Endothelial cell of umbilical vein (primary cell): ENCODE measurements around the gene ANKS1A. TPM values are rescaled to one million over a fixed set of nuclear protein-coding genes. Genes with fewer than 3 reads are reported as not detected.

ENCODE experiments used
- BruUV-seq: library from RNA; stranded (reverse); fragments of 400-500 nt; replicated peaks from 2 replicates; lab custom pipeline; 2021; lab: Mats Ljungman, UMichigan
- CTCF ChIA-PET: fragments of 300-600, 350-600 bp; sonication (Branson Sonifier 250); formaldehyde crosslinking; loops from one replicate; lab custom pipeline; 2021; ENCODE audit warnings: antibody characterized with exemption, inconsistent platforms; lab: Charles Lee
- POLR2A ChIA-PET: fragments of 300-600, 350-600 bp; sonication (Branson Sonifier 250); formaldehyde crosslinking; loops from one replicate; lab custom pipeline; 2021; ENCODE audit warnings: antibody characterized with exemption, inconsistent platforms; lab: Charles Lee
- DNase-seq: peaks from one replicate; pipeline ENCODE4 v3.0.0-alpha.2; 2011; ENCODE audit warnings: low read depth, low spot score
- FAIRE-seq: peaks from 2 replicates; lab custom pipeline; 2011; peaks lifted over from hg19 to GRCh38; lab: Jason Lieb, UNC
- H2AFZ ChIP-seq: 2 replicates; pipeline ENCODE4 v1.6.0; 2012; ENCODE audit warnings: low read depth, low read length, control low read depth, inconsistent platforms
- H3K27ac ChIP-seq: 2 replicates; pipeline ENCODE4 v1.5.1; 2011; ENCODE audit warnings: low read depth, mild to moderate bottlenecking, control low read depth, low read length, moderate library complexity; ENCODE audit not compliant: insufficient read depth
- H3K27me3 ChIP-seq, 2 experiments: 2 replicates each; pipeline versions ENCODE4 v1.6.0 to v1.6.1; 2011; ENCODE audit warnings: low read length in 2 of 2, mixed read lengths in 1 of 2; ENCODE audit not compliant: control insufficient read depth in 2 of 2, insufficient read depth in 2 of 2
- H3K36me3 ChIP-seq, 2 experiments: 2 replicates in 1 of 2; 3 replicates in 1 of 2; pipeline ENCODE4 v1.5.1; 2011; ENCODE audit warnings: low read length in 2 of 2, mild to moderate bottlenecking in 1 of 2, moderate library complexity in 1 of 2; ENCODE audit not compliant: control insufficient read depth in 2 of 2, insufficient read depth in 2 of 2; ENCODE audit errors: extremely low read depth in 1 of 2
- H3K4me1 ChIP-seq: 3 replicates; pipeline ENCODE4 v1.5.1; 2011; ENCODE audit warnings: mild to moderate bottlenecking, low read length; ENCODE audit not compliant: control insufficient read depth, insufficient read depth; ENCODE audit errors: extremely low read depth
- H3K4me2 ChIP-seq: 2 replicates; pipeline ENCODE4 v1.6.1; 2011; ENCODE audit warnings: low read length, control low read depth, mixed read lengths; ENCODE audit not compliant: insufficient read depth
- H3K4me3 ChIP-seq, 3 experiments: fragments of 200-600 bp in 1 of 3; sonication (generic), shearing (Covaris generic) in 1 of 3; replicated peaks in 1 of 3; 2 replicates each; pipeline ENCODE4 v1.5.1; 2011 to 2016; ENCODE audit warnings: control low read depth in 3 of 3, low read length in 3 of 3, mild to moderate bottlenecking in 2 of 3, inconsistent platforms in 1 of 3, low read depth in 1 of 3, moderate library complexity in 1 of 3; ENCODE audit not compliant: insufficient read depth in 1 of 3
- H3K79me2 ChIP-seq: 2 replicates; pipeline ENCODE4 v1.6.0; 2012; ENCODE audit warnings: low read length, inconsistent platforms; ENCODE audit not compliant: control insufficient read depth, insufficient read depth
- H3K9ac ChIP-seq: replicated peaks from 2 replicates; pipeline ENCODE3; 2011; ENCODE audit warnings: low read length, control low read depth; ENCODE audit not compliant: insufficient read depth; ENCODE audit errors: extremely low read depth
- H3K9me1 ChIP-seq: replicated peaks from 3 replicates; pipeline ENCODE4 v1.6.0; 2011; ENCODE audit warnings: mild to moderate bottlenecking, low read length; ENCODE audit not compliant: control insufficient read depth, insufficient read depth; ENCODE audit errors: extremely low read depth
- H3K9me3 ChIP-seq: replicated peaks from 2 replicates; pipeline ENCODE4 v1.5.1; 2012; ENCODE audit warnings: low read length, inconsistent platforms; ENCODE audit not compliant: control insufficient read depth, insufficient read depth
- H4K20me1 ChIP-seq: replicated peaks from 2 replicates; pipeline ENCODE3; 2011; ENCODE audit warnings: mild to moderate bottlenecking, low read length; ENCODE audit not compliant: control insufficient read depth, insufficient read depth; ENCODE audit errors: extremely low read depth
- CTCF ChIP-seq, 2 donors: IDR thresholded peaks; 1 replicate in 1 of 2; 2 replicates in 1 of 2; pipeline ENCODE4 v1.5.1; 2011; ENCODE audit warnings: low read length in 2 of 2, mild to moderate bottlenecking in 2 of 2, moderate library complexity in 2 of 2, control low read depth in 1 of 2, inconsistent platforms in 1 of 2, low read depth in 1 of 2; ENCODE audit not compliant: insufficient read depth in 1 of 2; ENCODE audit errors: extremely low read depth in 1 of 2
- EZH2 ChIP-seq: IDR thresholded peaks from 2 replicates; pipeline ENCODE4 v1.6.1; 2012; ENCODE audit warnings: borderline replicate concordance, low read depth, mild to moderate bottlenecking, moderate library complexity, low read length, inconsistent platforms; ENCODE audit not compliant: severe bottlenecking
- FOS ChIP-seq: IDR thresholded peaks from 2 replicates; pipeline ENCODE4 v1.6.1; 2011; ENCODE audit warnings: mild to moderate bottlenecking, low read length, moderate library complexity, borderline replicate concordance; ENCODE audit not compliant: insufficient read depth
- GATA2 ChIP-seq: IDR thresholded peaks from 2 replicates; pipeline ENCODE4 v1.7.0; 2011; ENCODE audit warnings: low read depth, mild to moderate bottlenecking, moderate library complexity, mixed read lengths, low read length; ENCODE audit not compliant: insufficient read length, insufficient read depth
- JUN ChIP-seq: IDR thresholded peaks from 2 replicates; pipeline ENCODE4 v1.6.1; 2011; ENCODE audit warnings: borderline replicate concordance, low read depth; ENCODE audit not compliant: insufficient read length, insufficient read depth
- MYC ChIP-seq: IDR thresholded peaks from one replicate; pipeline ENCODE4 v1.6.1; 2011; ENCODE audit warnings: mild to moderate bottlenecking, low read depth, low read length
- POLR2A ChIP-seq: IDR thresholded peaks from 2 replicates; pipeline ENCODE4 v1.6.1; 2012; ENCODE audit warnings: low read depth, mild to moderate bottlenecking, control low read depth, low read length
- POLR2AphosphoS5 ChIP-seq: IDR thresholded peaks from 2 replicates; pipeline ENCODE4 v1.6.1; 2012; ENCODE audit warnings: low read depth, mild to moderate bottlenecking, control low read depth, low read length, moderate library complexity; ENCODE audit not compliant: insufficient read depth
- dilution Hi-C: fragments of 300-500 bp; cut with MboI; formaldehyde crosslinking; loops from one replicate; pipeline ENCODE4 v1.15.0; 2019; ENCODE audit warnings: low sequenced_read_pairs; ENCODE audit not compliant: extremely low pct_ligation_motif_present
- intact Hi-C: fragments of 100-400 bp; cut with micrococcal nuclease; formaldehyde crosslinking; loops from one replicate; pipeline ENCODE4 v1.10.0; 2022
- polyA plus RNA-seq, 4 experiments: library from polyadenylated mRNA; depleted of rRNA in 3 of 4; stranded (reverse) in 3 of 4; unstranded in 1 of 4; fragments of >200 nt; gene quantifications; 2 replicates each; pipeline versions ENCODE4 v1.2.1 to v1.2.3, GENCODE V29; 2011 to 2012; ENCODE audit warnings: missing spikeins in 1 of 4
- total RNA-seq: library from RNA; stranded (reverse); gene quantifications from 2 replicates; pipeline ENCODE4 v1.2.3, GENCODE V29; 2021
- TF ChIP-seq, protein P1 (sequence below): IDR thresholded peaks from 2 replicates; pipeline ENCODE4 v1.6.1; 2011; ENCODE audit not compliant: insufficient read depth, insufficient read length

ANKS1A gene
- total and polyA plus RNA-seq, 2 donors (not counting 3 experiments of a cell fraction or from before 2014, with no cell fraction given): 8.9 to 26.1 TPM

- intact Hi-C loops: no loop called here
- Histone ChIP-seq H3K27ac (no peak overlapping the region), H3K4me3 (peak overlapping the region in 2 of 3 experiments; percentile 13 to 33), H3K36me3 (no peaks in the 10 kb centered on the region), H3K4me1 (peaks cover 53% of the 10 kb centered on the region), H3K9ac (no peak overlapping the region), H4K20me1 (no peaks in the 10 kb centered on the region), H3K9me3 (no peaks in the 10 kb centered on the region), H3K79me2 (no peaks in the 10 kb centered on the region), H2AFZ (no peak overlapping the region), H3K4me2 (peak overlapping the region; percentile 70), H3K9me1 (no peaks in the 10 kb centered on the region), H3K27me3 (no peaks in the 10 kb centered on the region)
- dilution Hi-C loops: no loop called here
- DNase-seq: peak; percentile 20
- ChIA-PET CTCF (interaction anchor here (0.9 to 2.9 kb wide), 5 partner anchors 11 to 121 kb away, joined by 3 to 17 read pairs (median 4); no protein-coding TSS in a partner anchor), POLR2A (interaction anchor here (1.4 kb wide), 1 partner anchor 8 kb away, joined by 4 read pairs; no protein-coding TSS in a partner anchor)
- no TSS peak for BruUV-seq
- TF ChIP-seq FOS: no peak
- TF ChIP-seq POLR2AphosphoS5: no peak
- TF ChIP-seq JUN: no peak
- no peak for TF ChIP-seq CTCF (IDR thresholded peaks at IDR 0.05; ENCODE audit: extremely low read depth in 1 of 2, insufficient read depth in 1 of 2, low read depth in 1 of 2, low read length in 2 of 2)
- no peak for TF ChIP-seq POLR2A
- no peak for TF ChIP-seq MYC
- no peak for TF ChIP-seq EZH2
- TF ChIP-seq, protein P1, sequence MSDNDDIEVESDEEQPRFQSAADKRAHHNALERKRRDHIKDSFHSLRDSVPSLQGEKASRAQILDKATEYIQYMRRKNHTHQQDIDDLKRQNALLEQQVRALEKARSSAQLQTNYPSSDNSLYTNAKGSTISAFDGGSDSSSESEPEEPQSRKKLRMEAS: no peak
- TF ChIP-seq GATA2: no peak
- no peak for FAIRE-seq
These were observed 129.7 kb downstream of the ANKS1A start for GRCh38 chr6:35018746-35019145.
